HCT116 (cell line): ENCODE data around the gene HPS1. TPM values are rescaled to one million over a fixed set of nuclear protein-coding genes. Genes with fewer than 3 reads are reported as not detected.

Source experiments
- ATAC-seq: fragments of 200-7000 bp; cut with Tn5 transposase; 2 replicates; pipeline ENCODE4 v1.9.1; 2020; ENCODE audit warnings: mild to moderate bottlenecking, moderate library complexity
- BruUV-seq: library from RNA; stranded (reverse); fragments of 400-500 nt; replicated peaks from 2 replicates; lab custom pipeline; 2021; lab: Mats Ljungman, UMichigan
- CTCF ChIA-PET: fragments of 300-600 bp; sonication (Branson Sonifier 250); formaldehyde crosslinking; loops from one replicate; lab custom pipeline; 2021; ENCODE audit warnings: antibody characterized with exemption; lab: Charles Lee
- POLR2A ChIA-PET: fragments of 300-600, 350-600 bp; sonication (Branson Sonifier 250); formaldehyde crosslinking; loops from one replicate; lab custom pipeline; 2021; ENCODE audit warnings: antibody characterized with exemption; lab: Charles Lee
- RAD21 ChIA-PET, 2 experiments: fragments of 300-600 bp; sonication (Branson Sonifier 250); formaldehyde crosslinking; loops; one replicate each; lab custom pipeline; 2023; ENCODE audit warnings: low total read pairs in 2 of 2; ENCODE audit not compliant: uncharacterized antibody in 2 of 2, unreplicated experiment in 2 of 2, low non-redundant PET in 1 of 2; lab: Charles Lee
- DNase-seq: peaks from one replicate; pipeline ENCODE4 v3.0.0-alpha.2; 2010; ENCODE audit warnings: low read depth, low spot score
- H2AFZ ChIP-seq: fragments of 200-600 bp; shearing (Covaris generic), sonication (generic); 2 replicates; pipeline ENCODE4 v1.6.1; 2017; ENCODE audit warnings: low read depth, mixed run types, mixed read lengths, antibody characterized with exemption, low read length; ENCODE audit not compliant: poor library complexity, severe bottlenecking
- H3K27ac ChIP-seq: 2 replicates; pipeline ENCODE4 v1.5.1; 2012; ENCODE audit warnings: low read depth, low read length
- H3K27me3 ChIP-seq: fragments of 200-600 bp; sonication (generic); 2 replicates; pipeline ENCODE4 v1.6.1; 2016; ENCODE audit warnings: mixed run types, low read length, mixed read lengths; ENCODE audit not compliant: insufficient read depth
- H3K36me3 ChIP-seq, 2 experiments: fragments of 200-500 bp in 1 of 2; fragments of 200-600 bp in 1 of 2; sonication (Bioruptor generic) in 1 of 2; sonication (generic) in 1 of 2; 2 replicates each; pipeline versions ENCODE4 v1.5.1 to v1.6.1; 2014 to 2016; ENCODE audit warnings: low read length in 2 of 2, inconsistent platforms in 1 of 2, mixed read lengths in 1 of 2, mixed run types in 1 of 2; ENCODE audit not compliant: insufficient read depth in 2 of 2, control insufficient read depth in 1 of 2
- H3K4me1 ChIP-seq, 2 experiments: fragments of 200-600 bp in 1 of 2; sonication (generic) in 1 of 2; 2 replicates each; pipeline versions ENCODE4 v1.5.1 to v1.6.1; 2012 to 2017; ENCODE audit warnings: low read length in 2 of 2, inconsistent platforms in 1 of 2, mild to moderate bottlenecking in 1 of 2, mixed read lengths in 1 of 2, mixed run types in 1 of 2, moderate library complexity in 1 of 2; ENCODE audit not compliant: insufficient read depth in 2 of 2, control insufficient read depth in 1 of 2
- H3K4me2 ChIP-seq: fragments of 200-600 bp; sonication (generic); 2 replicates; pipeline ENCODE4 v1.6.1; 2017; ENCODE audit warnings: mixed run types, low read length, mixed read lengths
- H3K4me3 ChIP-seq, 2 experiments: fragments of 200-600 bp in 1 of 2; sonication (generic) in 1 of 2; replicated peaks in 1 of 2; 2 replicates each; pipeline ENCODE4 v1.5.1; 2011 to 2016; ENCODE audit warnings: low read length in 2 of 2, control low read depth in 1 of 2, low read depth in 1 of 2, mild to moderate bottlenecking in 1 of 2, mixed read lengths in 1 of 2, mixed run types in 1 of 2
- H3K79me2 ChIP-seq: fragments of 200-600 bp; sonication (generic); 2 replicates; pipeline ENCODE4 v1.6.1; 2017; ENCODE audit warnings: mild to moderate bottlenecking, mixed run types, low read length, moderate library complexity, mixed read lengths; ENCODE audit not compliant: insufficient read depth
- H3K9ac ChIP-seq: fragments of 200-600 bp; sonication (generic); 2 replicates; pipeline ENCODE4 v1.6.1; 2016; ENCODE audit warnings: low read length, mixed read lengths
- H3K9me2 ChIP-seq: fragments of 200-600 bp; sonication (generic), shearing (Covaris generic); 2 replicates; pipeline ENCODE4 v1.6.1; 2017; ENCODE audit warnings: mixed run types, mild to moderate bottlenecking, moderate library complexity; ENCODE audit not compliant: insufficient read depth
- H3K9me3 ChIP-seq, 2 experiments: fragments of 200-500 bp in 1 of 2; fragments of 200-600 bp in 1 of 2; sonication (Bioruptor generic) in 1 of 2; sonication (generic) in 1 of 2; 2 replicates each; pipeline ENCODE4 v1.6.1; 2014 to 2017; ENCODE audit warnings: low read length in 2 of 2, mixed read lengths in 2 of 2, inconsistent platforms in 1 of 2, low read depth in 1 of 2, mild to moderate bottlenecking in 1 of 2, mixed run types in 1 of 2, moderate library complexity in 1 of 2; ENCODE audit not compliant: control insufficient read depth in 1 of 2, insufficient read depth in 1 of 2
- H4K20me1 ChIP-seq: fragments of 200-600 bp; sonication (generic), shearing (Covaris generic); 2 replicates; pipeline ENCODE4 v1.6.1; 2017; ENCODE audit warnings: mixed run types, mild to moderate bottlenecking, moderate library complexity; ENCODE audit not compliant: insufficient read depth
- CEBPB ChIP-seq: IDR thresholded peaks from 2 replicates; pipeline ENCODE4 v1.6.1; 2012; ENCODE audit warnings: low read depth
- EGR1 ChIP-seq: IDR thresholded peaks from 2 replicates; pipeline ENCODE4 v1.6.1; 2012; ENCODE audit warnings: low read depth
- EZH2 ChIP-seq: fragments of 200-600 bp; sonication (generic); IDR thresholded peaks from 2 replicates; pipeline ENCODE4 v1.6.1; 2017; ENCODE audit warnings: antibody characterized with exemption, mixed run types
- FOSL1 ChIP-seq: IDR thresholded peaks from 2 replicates; pipeline ENCODE4 v1.6.1; 2012; ENCODE audit warnings: low read depth
- JUND ChIP-seq: IDR thresholded peaks from 2 replicates; pipeline ENCODE4 v1.6.1; 2012
- MAX ChIP-seq: IDR thresholded peaks from 2 replicates; pipeline ENCODE4 v1.6.1; 2012
- POLR2A ChIP-seq: IDR thresholded peaks from 2 replicates; pipeline ENCODE4 v1.7.0; 2011; ENCODE audit warnings: borderline replicate concordance; ENCODE audit not compliant: insufficient read depth, insufficient read length; ENCODE audit errors: extremely low read depth
- SIN3A ChIP-seq: IDR thresholded peaks from 2 replicates; pipeline ENCODE4 v1.6.1; 2012; ENCODE audit warnings: low read depth
- SP1 ChIP-seq: IDR thresholded peaks from 2 replicates; pipeline ENCODE4 v1.6.1; 2012; ENCODE audit warnings: low read depth
- SRF ChIP-seq: IDR thresholded peaks from 2 replicates; pipeline ENCODE4 v1.6.1; 2012; ENCODE audit warnings: low read depth
- TCF7L2 ChIP-seq: IDR thresholded peaks from 2 replicates; pipeline ENCODE4 v1.7.0; 2011; ENCODE audit warnings: borderline replicate concordance, inconsistent platforms; ENCODE audit not compliant: insufficient read depth, insufficient read length; ENCODE audit errors: extremely low read depth
- YY1 ChIP-seq: IDR thresholded peaks from 2 replicates; pipeline ENCODE4 v1.6.1; 2011; ENCODE audit warnings: low read length, low read depth, moderate library complexity, mild to moderate bottlenecking; ENCODE audit not compliant: insufficient replicate concordance; ENCODE audit errors: extremely low read depth
- intact Hi-C: fragments of 100-400 bp; cut with micrococcal nuclease; formaldehyde crosslinking; loops from 2 replicates; pipeline ENCODE4 v1.10.0; 2022
- total RNA-seq: library from RNA; stranded (reverse); gene quantifications from one replicate; pipeline ENCODE4 v1.2.1, GENCODE V29; 2021; ENCODE audit not compliant: unreplicated experiment
- TF ChIP-seq, protein P1 (sequence below), 3 experiments: fragments of 200-600 bp in 1 of 3; sonication (generic) in 1 of 3; IDR thresholded peaks in 2 of 3; conservative IDR thresholded peaks in 1 of 3; 2 replicates each; pipeline ENCODE4 v1.5.1; 2012 to 2017; ENCODE audit warnings: low read depth in 2 of 3, low read length in 2 of 3, antibody characterized with exemption in 1 of 3, borderline replicate concordance in 1 of 3, control low read depth in 1 of 3, mild to moderate bottlenecking in 1 of 3, mixed read lengths in 1 of 3, mixed run types in 1 of 3, moderate library complexity in 1 of 3; ENCODE audit not compliant: insufficient read depth in 1 of 3
- TF ChIP-seq, protein P2 (sequence below): IDR thresholded peaks from 2 replicates; pipeline ENCODE4 v1.6.1; 2011; ENCODE audit warnings: mild to moderate bottlenecking, low read length, moderate library complexity; ENCODE audit not compliant: insufficient replicate concordance; ENCODE audit errors: extremely low read depth

HPS1 gene
- total RNA-seq, 1 experiment from 2014 or later: 64.3 TPM

- Histone ChIP-seq H3K79me2 (0 out of 2 replicates have a peak, but pooled peaks cover 7% of the 10 kb centered on the region), H4K20me1 (no peaks in the 10 kb centered on the region), H3K4me1 (peaks cover 13 to 22% of the 10 kb centered on the region in 2 experiments), H3K4me2 (no peak overlapping the region), H3K27me3 (no peaks in the 10 kb centered on the region), H2AFZ (no peak overlapping the region), H3K36me3 (peaks cover 0 to 3% of the 10 kb centered on the region in 2 experiments; a peak in 1 of 4 replicates), H3K9ac (no peak overlapping the region), H3K27ac (no peak overlapping the region), H3K9me2 (no peaks in the 10 kb centered on the region), H3K4me3 (no peak overlapping the region), H3K9me3 (no peaks in the 10 kb centered on the region)
- TF ChIP-seq SIN3A (no peak), SRF (no peak), EGR1 (no peak), POLR2A (no peak), YY1 (no peak), SP1 (no peak), EZH2 (no peak), TCF7L2 (no peak), MAX (no peak), FOSL1 (no peak), CEBPB (no peak), JUND (no peak)
- TF ChIP-seq, protein P1, sequence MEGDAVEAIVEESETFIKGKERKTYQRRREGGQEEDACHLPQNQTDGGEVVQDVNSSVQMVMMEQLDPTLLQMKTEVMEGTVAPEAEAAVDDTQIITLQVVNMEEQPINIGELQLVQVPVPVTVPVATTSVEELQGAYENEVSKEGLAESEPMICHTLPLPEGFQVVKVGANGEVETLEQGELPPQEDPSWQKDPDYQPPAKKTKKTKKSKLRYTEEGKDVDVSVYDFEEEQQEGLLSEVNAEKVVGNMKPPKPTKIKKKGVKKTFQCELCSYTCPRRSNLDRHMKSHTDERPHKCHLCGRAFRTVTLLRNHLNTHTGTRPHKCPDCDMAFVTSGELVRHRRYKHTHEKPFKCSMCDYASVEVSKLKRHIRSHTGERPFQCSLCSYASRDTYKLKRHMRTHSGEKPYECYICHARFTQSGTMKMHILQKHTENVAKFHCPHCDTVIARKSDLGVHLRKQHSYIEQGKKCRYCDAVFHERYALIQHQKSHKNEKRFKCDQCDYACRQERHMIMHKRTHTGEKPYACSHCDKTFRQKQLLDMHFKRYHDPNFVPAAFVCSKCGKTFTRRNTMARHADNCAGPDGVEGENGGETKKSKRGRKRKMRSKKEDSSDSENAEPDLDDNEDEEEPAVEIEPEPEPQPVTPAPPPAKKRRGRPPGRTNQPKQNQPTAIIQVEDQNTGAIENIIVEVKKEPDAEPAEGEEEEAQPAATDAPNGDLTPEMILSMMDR (IDR thresholded peaks at IDR 0.05 in 2 of 3, conservative IDR thresholded peaks at IDR 0.05 in 1 of 3; ENCODE audit: borderline replicate concordance in 1 of 3, insufficient read depth in 1 of 3, low read depth in 2 of 3, low read length in 2 of 3): no peak
- TF ChIP-seq, protein P2, sequence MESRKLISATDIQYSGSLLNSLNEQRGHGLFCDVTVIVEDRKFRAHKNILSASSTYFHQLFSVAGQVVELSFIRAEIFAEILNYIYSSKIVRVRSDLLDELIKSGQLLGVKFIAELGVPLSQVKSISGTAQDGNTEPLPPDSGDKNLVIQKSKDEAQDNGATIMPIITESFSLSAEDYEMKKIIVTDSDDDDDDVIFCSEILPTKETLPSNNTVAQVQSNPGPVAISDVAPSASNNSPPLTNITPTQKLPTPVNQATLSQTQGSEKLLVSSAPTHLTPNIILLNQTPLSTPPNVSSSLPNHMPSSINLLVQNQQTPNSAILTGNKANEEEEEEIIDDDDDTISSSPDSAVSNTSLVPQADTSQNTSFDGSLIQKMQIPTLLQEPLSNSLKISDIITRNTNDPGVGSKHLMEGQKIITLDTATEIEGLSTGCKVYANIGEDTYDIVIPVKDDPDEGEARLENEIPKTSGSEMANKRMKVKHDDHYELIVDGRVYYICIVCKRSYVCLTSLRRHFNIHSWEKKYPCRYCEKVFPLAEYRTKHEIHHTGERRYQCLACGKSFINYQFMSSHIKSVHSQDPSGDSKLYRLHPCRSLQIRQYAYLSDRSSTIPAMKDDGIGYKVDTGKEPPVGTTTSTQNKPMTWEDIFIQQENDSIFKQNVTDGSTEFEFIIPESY: no peak
- ChIA-PET RAD21 (no interaction called here), POLR2A (no interaction called here), CTCF (no interaction called here)
- no peak for DNase-seq
- ATAC-seq: no peak
- BruUV-seq: no TSS peak
- intact Hi-C loops: loop anchor here (10.0 kb wide), 1 partner anchor 152 kb away; the partner anchor contains the start of gene LOXL4
These were observed 29.9 kb downstream of the HPS1 start for GRCh38 chr10:98416606-98417388.
